Lung (tissue), 12 donors: Measurements from ENCODE around the gene EYA3. TPM values are rescaled to one million over a fixed set of nuclear protein-coding genes. Genes with fewer than 3 reads are reported as not detected.
A peak's percentile ranks its signal among the peaks of the same experiment; 100 is the strongest.

ENCODE experiments used
- ATAC-seq: fragments of 200-7000 bp; cut with Tn5 transposase; one replicate; pipeline ENCODE4 v1.9.1; 2020; ENCODE audit warnings: moderate number of reproducible peaks; ENCODE audit not compliant: insufficient read depth, low FRiP score
- DNase-seq, 3 donors: peaks; one replicate each; pipeline ENCODE4 v3.0.0-alpha.2; 2013 to 2017
- H3K27ac ChIP-seq, 2 donors: one replicate each; pipeline ENCODE4 v1.5.1; 2013; ENCODE audit warnings: mild to moderate bottlenecking in 2 of 2, moderate library complexity in 2 of 2, control low read depth in 1 of 2, inconsistent platforms in 1 of 2, low read depth in 1 of 2, low read length in 1 of 2
- H3K27me3 ChIP-seq, 3 donors: one replicate each; pipeline ENCODE4 v1.5.1; 2013; ENCODE audit warnings: low read length in 2 of 3; ENCODE audit not compliant: control insufficient read depth in 3 of 3, insufficient read depth in 3 of 3
- H3K36me3 ChIP-seq, 4 donors: one replicate each; pipeline ENCODE4 v1.5.1; 2013; ENCODE audit warnings: low read length in 4 of 4, mild to moderate bottlenecking in 1 of 4, moderate library complexity in 1 of 4; ENCODE audit not compliant: control insufficient read depth in 4 of 4, insufficient read depth in 4 of 4
- H3K4me1 ChIP-seq, 5 donors: one replicate each; pipeline ENCODE4 v1.5.1; 2013; ENCODE audit warnings: low read length in 5 of 5, mild to moderate bottlenecking in 2 of 5, moderate library complexity in 1 of 5; ENCODE audit not compliant: control insufficient read depth in 5 of 5, insufficient read depth in 5 of 5
- H3K4me3 ChIP-seq: one replicate; pipeline ENCODE4 v1.5.1; 2013; ENCODE audit warnings: mild to moderate bottlenecking, control low read depth, moderate library complexity
- H3K9ac ChIP-seq, 2 donors: one replicate each; pipeline ENCODE4 v1.5.1; 2013; ENCODE audit warnings: low read length in 2 of 2, control low read depth in 1 of 2; ENCODE audit not compliant: insufficient read depth in 1 of 2
- H3K9me3 ChIP-seq, 4 donors: one replicate each; pipeline ENCODE4 v1.5.1; 2013; ENCODE audit warnings: low read length in 3 of 4, mild to moderate bottlenecking in 1 of 4, moderate library complexity in 1 of 4; ENCODE audit not compliant: control insufficient read depth in 4 of 4, insufficient read depth in 3 of 4
- WGBS, 2 donors: extraction: QIAGEN DNeasy Blood & Tissue Kit; methylation state at CpG; one replicate each; pipeline ENCODE4 v1.1.7; 2013; 5-methylcytosine and 5-hydroxymethylcytosine counted together
- polyA plus RNA-seq, 2 donors: library from polyadenylated mRNA; stranded (reverse); fragments of 200-250 nt; gene quantifications; one replicate each; pipeline ENCODE4 v1.2.1, GENCODE V29; 2013
- total RNA-seq, 2 donors: library from RNA; depleted of rRNA in 1 of 2; stranded (reverse); fragments of >200 nt in 1 of 2; gene quantifications; one replicate each; pipeline ENCODE4 v1.2.1, GENCODE V29; 2014 to 2021
- TF ChIP-seq, protein P1 (sequence below): IDR thresholded peaks from 2 replicates; pipeline ENCODE4 v1.5.1; 2012; ENCODE audit warnings: mild to moderate bottlenecking; ENCODE audit errors: control extremely low read depth, extremely low read depth
- donor health status: control.
- donor health status: control.
- donor health status: Bipolar disorder and iron deficiency.
- donor health status: healthy.
- donor health status: DM: yes; HTN: yes; CAD: no.

Gene EYA3
- total and polyA plus RNA-seq, 4 donors: 6.3 to 21.8 (median 13.4) TPM

DNA sequence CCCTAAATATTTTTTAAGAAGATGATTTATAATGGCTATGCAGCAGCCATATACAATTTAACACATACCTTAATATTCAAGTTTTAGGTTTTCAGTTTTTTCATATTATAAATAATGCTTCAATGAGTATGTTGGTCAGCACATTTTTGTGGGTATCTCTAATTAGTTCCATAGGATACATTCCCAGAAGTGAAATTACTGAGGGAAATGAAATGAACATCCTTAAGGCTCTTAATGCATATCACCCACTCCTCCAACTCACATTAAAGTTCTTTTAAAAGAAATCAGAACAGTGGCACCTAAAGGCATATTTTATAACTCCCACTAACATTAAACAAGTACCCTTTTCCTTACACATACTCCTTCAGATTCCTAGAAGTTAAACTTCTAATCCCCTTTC is 56.1 kb downstream of the EYA3 start:
- no peak overlapping the region for H3K4me3 ChIP-seq
- DNase-seq (no peak), ATAC-seq (no peak)
- peaks cover 0 to 1% (median 0%) of the 10 kb centered on the region in 4 donors for H3K36me3 ChIP-seq
- no peaks in the 10 kb centered on the region for H3K9me3 ChIP-seq
- no peak overlapping the region for H3K27ac ChIP-seq
- TF ChIP-seq, protein P1, sequence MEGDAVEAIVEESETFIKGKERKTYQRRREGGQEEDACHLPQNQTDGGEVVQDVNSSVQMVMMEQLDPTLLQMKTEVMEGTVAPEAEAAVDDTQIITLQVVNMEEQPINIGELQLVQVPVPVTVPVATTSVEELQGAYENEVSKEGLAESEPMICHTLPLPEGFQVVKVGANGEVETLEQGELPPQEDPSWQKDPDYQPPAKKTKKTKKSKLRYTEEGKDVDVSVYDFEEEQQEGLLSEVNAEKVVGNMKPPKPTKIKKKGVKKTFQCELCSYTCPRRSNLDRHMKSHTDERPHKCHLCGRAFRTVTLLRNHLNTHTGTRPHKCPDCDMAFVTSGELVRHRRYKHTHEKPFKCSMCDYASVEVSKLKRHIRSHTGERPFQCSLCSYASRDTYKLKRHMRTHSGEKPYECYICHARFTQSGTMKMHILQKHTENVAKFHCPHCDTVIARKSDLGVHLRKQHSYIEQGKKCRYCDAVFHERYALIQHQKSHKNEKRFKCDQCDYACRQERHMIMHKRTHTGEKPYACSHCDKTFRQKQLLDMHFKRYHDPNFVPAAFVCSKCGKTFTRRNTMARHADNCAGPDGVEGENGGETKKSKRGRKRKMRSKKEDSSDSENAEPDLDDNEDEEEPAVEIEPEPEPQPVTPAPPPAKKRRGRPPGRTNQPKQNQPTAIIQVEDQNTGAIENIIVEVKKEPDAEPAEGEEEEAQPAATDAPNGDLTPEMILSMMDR: no peak
- H3K9ac ChIP-seq: no peak overlapping the region
- peaks cover 0 to 4% (median 0%) of the 10 kb centered on the region in 5 donors for H3K4me1 ChIP-seq
- H3K27me3 ChIP-seq: no peaks in the 10 kb centered on the region

DNA sequence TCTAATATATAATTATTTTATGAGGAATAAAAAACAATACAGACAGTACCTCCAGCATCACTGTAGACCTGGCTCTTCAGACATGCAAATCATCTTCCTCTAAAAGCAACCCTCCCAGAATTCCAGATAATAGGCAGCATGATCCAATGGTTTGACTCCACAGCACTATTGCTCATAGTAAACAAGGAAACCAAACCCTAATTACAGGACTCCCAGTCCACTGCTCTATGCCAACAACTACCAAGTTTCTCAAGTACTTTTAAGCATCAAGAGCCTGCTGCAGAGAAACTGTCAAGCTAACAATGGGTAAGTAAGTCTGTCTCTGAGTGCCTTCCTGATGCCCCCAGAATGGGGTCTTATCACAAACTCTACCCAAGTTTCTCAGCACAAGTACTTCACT is 57.2 kb downstream of the EYA3 start:
- H3K27ac ChIP-seq: no peak overlapping the region
- TF ChIP-seq, protein P1: no peak
- ATAC-seq: peak; percentile 47

DNA sequence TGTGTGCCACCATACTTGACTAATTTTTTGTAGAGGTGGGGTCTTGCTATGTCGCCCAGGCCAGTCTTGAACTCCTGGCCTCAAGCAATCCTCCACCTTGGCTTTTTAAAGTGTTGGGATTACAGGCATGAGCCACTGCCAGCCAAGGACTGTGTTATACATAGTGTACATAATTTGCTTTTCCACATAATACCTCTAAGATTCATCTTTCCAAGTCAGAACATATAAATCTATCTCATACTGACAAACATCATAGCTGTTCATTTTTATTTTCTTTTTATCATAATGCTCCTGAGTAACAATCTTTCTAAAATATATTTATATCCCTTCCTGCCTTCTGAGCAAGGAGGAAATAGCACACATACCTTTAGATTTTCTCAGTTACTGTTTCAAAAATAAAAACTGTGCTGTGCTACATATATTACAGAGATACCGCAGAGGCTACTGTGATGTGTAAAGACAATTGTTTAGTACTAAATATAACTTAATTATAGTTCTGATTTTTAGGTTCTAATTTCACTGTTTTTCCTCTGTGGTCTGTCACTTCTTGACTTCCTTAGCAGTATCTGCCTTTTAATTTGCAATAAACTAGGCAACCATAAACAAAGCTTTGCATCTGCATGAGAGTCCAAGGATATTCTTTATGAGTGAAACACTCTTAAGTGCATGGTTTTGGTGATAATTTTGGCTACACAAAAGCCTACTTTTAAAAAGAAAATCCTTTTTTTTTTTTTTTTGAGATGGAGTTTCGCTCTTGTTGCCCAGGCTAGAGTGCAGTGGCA is 59.3 kb downstream of the EYA3 start:
- Histone ChIP-seq H3K36me3 (peaks cover 0 to 3% (median under 1%) of the 10 kb centered on the region in 4 donors), H3K4me3 (no peak overlapping the region), H3K9ac (no peak overlapping the region), H3K27me3 (no peaks in the 10 kb centered on the region), H3K4me1 (peaks cover 0 to 4% (median 0%) of the 10 kb centered on the region in 5 donors), H3K9me3 (no peaks in the 10 kb centered on the region), H3K27ac (peak overlapping the region in 1 of 2 donors; percentile 64)
- TF ChIP-seq, protein P1: no peak
- no peak for DNase-seq
- 83 to 93% methylated on average over 3 of the region's 3 CpGs for WGBS, 2 donors
- no peak for ATAC-seq

More for the DNA sequence above, 57.2 kb downstream of the EYA3 start:
- H3K27me3 ChIP-seq: no peaks in the 10 kb centered on the region
- H3K4me3 ChIP-seq: no peak overlapping the region
- peaks cover 0 to 4% (median 0%) of the 10 kb centered on the region in 5 donors for H3K4me1 ChIP-seq
- no peaks in the 10 kb centered on the region for H3K9me3 ChIP-seq
- H3K9ac ChIP-seq: no peak overlapping the region
- peaks cover 0 to 1% (median 0%) of the 10 kb centered on the region in 4 donors for H3K36me3 ChIP-seq
- no peak for DNase-seq
